H9 (cell line): Measurements from ENCODE around the gene ATOSB. TPM values are rescaled to one million over a fixed set of nuclear protein-coding genes. Genes with fewer than 3 reads are reported as not detected.

Experiments used
- DNase-seq: peaks from one replicate; pipeline ENCODE4 v3.0.0-alpha.2; 2017
- H2AFZ ChIP-seq: one replicate; pipeline ENCODE4 v1.6.1; 2013; ENCODE audit warnings: mild to moderate bottlenecking, low read length, control low read depth, moderate library complexity
- H2AK5ac ChIP-seq: 2 replicates; pipeline ENCODE4 v1.6.1; 2013; ENCODE audit warnings: low read length, control low read depth, mixed read lengths; ENCODE audit not compliant: insufficient read length
- H2BK120ac ChIP-seq: one replicate; pipeline ENCODE4 v1.6.1; 2013; ENCODE audit warnings: low read depth, mild to moderate bottlenecking, low read length, control low read depth, inconsistent platforms; ENCODE audit not compliant: poor library complexity, severe bottlenecking
- H2BK12ac ChIP-seq: 2 replicates; pipeline ENCODE4 v1.6.1; 2013; ENCODE audit warnings: low read length, control low read depth, mixed read lengths, low read depth; ENCODE audit not compliant: insufficient read length
- H2BK15ac ChIP-seq: 2 replicates; pipeline ENCODE4 v1.6.1; 2013; ENCODE audit warnings: low read depth, low read length, control low read depth
- H2BK20ac ChIP-seq: one replicate; pipeline ENCODE4 v1.6.1; 2013; ENCODE audit warnings: low read depth, mild to moderate bottlenecking, low read length, control low read depth, inconsistent platforms; ENCODE audit not compliant: poor library complexity, severe bottlenecking
- H2BK5ac ChIP-seq: 2 replicates; pipeline ENCODE4 v1.6.1; 2013; ENCODE audit warnings: low read length, control low read depth, mixed read lengths; ENCODE audit not compliant: insufficient read length
- H3K14ac ChIP-seq: 2 replicates; pipeline ENCODE4 v1.6.1; 2013; ENCODE audit warnings: low read length, control low read depth; ENCODE audit not compliant: insufficient read depth
- H3K18ac ChIP-seq: 2 replicates; pipeline ENCODE4 v1.6.1; 2013; ENCODE audit warnings: low read depth, mild to moderate bottlenecking, mixed read lengths, low read length, control low read depth; ENCODE audit not compliant: insufficient read length
- H3K23ac ChIP-seq: 2 replicates; pipeline ENCODE4 v1.6.1; 2013; ENCODE audit warnings: low read length, control low read depth, mixed read lengths, low read depth; ENCODE audit not compliant: insufficient read length
- H3K23me2 ChIP-seq: 2 replicates; pipeline ENCODE4 v1.6.1; 2013; ENCODE audit warnings: low read depth, mild to moderate bottlenecking, mixed read lengths, low read length, control low read depth; ENCODE audit not compliant: insufficient read length, poor library complexity, severe bottlenecking
- H3K27ac ChIP-seq: 2 replicates; pipeline ENCODE4 v1.5.1; 2013; ENCODE audit warnings: low read length, control low read depth, mixed read lengths, low read depth; ENCODE audit not compliant: insufficient read length
- H3K27me3 ChIP-seq: 2 replicates; pipeline ENCODE4 v1.6.1; 2013; ENCODE audit warnings: low read length, control low read depth, inconsistent platforms; ENCODE audit not compliant: insufficient read depth
- H3K4ac ChIP-seq: 2 replicates; pipeline ENCODE4 v1.6.1; 2013; ENCODE audit warnings: low read depth, mild to moderate bottlenecking, control low read depth, inconsistent platforms, low read length, moderate library complexity
- H3K4me1 ChIP-seq: 2 replicates; pipeline ENCODE4 v1.6.1; 2013; ENCODE audit warnings: low read length, control low read depth, inconsistent platforms; ENCODE audit not compliant: insufficient read depth
- H3K4me2 ChIP-seq: 2 replicates; pipeline ENCODE4 v1.6.1; 2013; ENCODE audit warnings: low read length, control low read depth, mixed read lengths; ENCODE audit not compliant: insufficient read length, insufficient read depth
- H3K56ac ChIP-seq: 2 replicates; pipeline ENCODE4 v1.6.1; 2013; ENCODE audit warnings: low read depth, mild to moderate bottlenecking, mixed read lengths, low read length, control low read depth; ENCODE audit not compliant: insufficient read length
- H3K79me1 ChIP-seq: 2 replicates; pipeline ENCODE4 v1.6.1; 2013; ENCODE audit warnings: low read depth, mild to moderate bottlenecking, moderate library complexity, low read length, control low read depth, inconsistent platforms; ENCODE audit not compliant: insufficient read depth, poor library complexity, severe bottlenecking
- H3K79me2 ChIP-seq: 2 replicates; pipeline ENCODE4 v1.6.1; 2013; ENCODE audit warnings: low read length, control low read depth, inconsistent platforms; ENCODE audit not compliant: insufficient read depth
- H3K9ac ChIP-seq: 2 replicates; pipeline ENCODE4 v1.6.1; 2013; ENCODE audit warnings: low read length, control low read depth, mixed read lengths; ENCODE audit not compliant: insufficient read length; ENCODE audit errors: extremely low read depth
- H3K9me3 ChIP-seq: one replicate; pipeline ENCODE4 v1.6.1; 2013; ENCODE audit warnings: low read depth, low read length, inconsistent platforms; ENCODE audit not compliant: control insufficient read depth
- H3T11ph ChIP-seq: one replicate; pipeline ENCODE4 v1.6.1; 2013; ENCODE audit warnings: mild to moderate bottlenecking, low read length, control low read depth, inconsistent platforms
- H4K20me1 ChIP-seq: one replicate; pipeline ENCODE4 v1.6.1; 2013; ENCODE audit not compliant: control insufficient read depth, insufficient read length, insufficient read depth
- H4K5ac ChIP-seq: 2 replicates; pipeline ENCODE4 v1.6.1; 2013; ENCODE audit warnings: low read depth, mild to moderate bottlenecking, mixed read lengths, low read length, control low read depth; ENCODE audit not compliant: insufficient read length
- H4K8ac ChIP-seq: replicated peaks from 2 replicates; pipeline ENCODE4 v1.6.1; 2013; ENCODE audit warnings: low read length, control low read depth, mixed read lengths, low read depth; ENCODE audit not compliant: insufficient read length
- H4K91ac ChIP-seq: 2 replicates; pipeline ENCODE4 v1.6.1; 2013; ENCODE audit warnings: low read depth, mild to moderate bottlenecking, moderate library complexity, mixed read lengths, low read length, control low read depth; ENCODE audit not compliant: insufficient read length
- H3K27ac Mint-ChIP-seq, 3 experiments: 2 replicates in 2 of 3; 3 replicates in 1 of 3; pipeline ENCODE4 v1.8.0; 2020 to 2021; ENCODE audit warnings: mixed read lengths in 3 of 3, mild to moderate bottlenecking in 1 of 3, moderate library complexity in 1 of 3
- H3K27me3 Mint-ChIP-seq: 2 replicates; pipeline ENCODE4 v1.8.0; 2021; ENCODE audit warnings: low read depth, mild to moderate bottlenecking, moderate library complexity, mixed read lengths
- H3K36me3 Mint-ChIP-seq, 3 experiments: 2 replicates in 2 of 3; 3 replicates in 1 of 3; pipeline ENCODE4 v1.8.0; 2020 to 2021; ENCODE audit warnings: low read depth in 3 of 3, mixed read lengths in 3 of 3; ENCODE audit not compliant: insufficient read depth in 1 of 3
- H3K4me1 Mint-ChIP-seq, 2 experiments: 2 replicates each; pipeline ENCODE4 v1.8.0; 2020; ENCODE audit warnings: mixed read lengths in 2 of 2
- H3K4me3 Mint-ChIP-seq, 2 experiments: 2 replicates in 1 of 2; 3 replicates in 1 of 2; pipeline ENCODE4 v1.8.0; 2020 to 2021; ENCODE audit warnings: mild to moderate bottlenecking in 2 of 2, mixed read lengths in 2 of 2, moderate library complexity in 1 of 2
- H3K9me3 Mint-ChIP-seq, 2 experiments: 2 replicates in 1 of 2; 3 replicates in 1 of 2; pipeline ENCODE4 v1.8.0; 2020; ENCODE audit warnings: mild to moderate bottlenecking in 2 of 2, mixed read lengths in 2 of 2, moderate library complexity in 1 of 2
- CTCF ChIP-seq: fragments of 200-600 bp; sonication (generic); conservative IDR thresholded peaks from 3 replicates; pipeline ENCODE4 v1.8.0; 2021; ENCODE audit warnings: antibody characterized with exemption, mild to moderate bottlenecking
- WGBS: extraction: QIAGEN DNeasy Blood & Tissue Kit; methylation state at CpG from one replicate; pipeline ENCODE4 v1.1.7; 2013; ENCODE audit warnings: missing lambda C conversion rate, low lambda C conversion rate, mixed read lengths; ENCODE audit not compliant: insufficient read length; ENCODE audit errors: extremely low coverage; 5-methylcytosine and 5-hydroxymethylcytosine counted together
- total RNA-seq: library from RNA; stranded (reverse); gene quantifications from 2 replicates; pipeline ENCODE4 v1.2.1, GENCODE V29; 2021

Gene ATOSB
- total RNA-seq, 1 experiment from 2014 or later, result 5.6 TPM

GRCh38 chr9:35060548-35061207 is 55.0 kb downstream of the ATOSB start:
- H2BK5ac ChIP-seq, result no peak overlapping the region
- DNase-seq, result no peak
- Mint-ChIP-seq H3K27me3 (no peaks in the 10 kb centered on the region), H3K4me1 (no peaks in the 10 kb centered on the region), H3K36me3 (peaks cover 88 to 98% (median 97%) of the 10 kb centered on the region in 3 experiments), H3K9me3 (no peaks in the 10 kb centered on the region), H3K4me3 (no peak overlapping the region), H3K27ac (no peak overlapping the region)
- no peak overlapping the region for H2AFZ ChIP-seq
- no peak overlapping the region for H3K14ac ChIP-seq
- WGBS, result no CpG with 5 or more reads among the region's 11 CpGs
- no peak for TF ChIP-seq CTCF
- H3K79me1 ChIP-seq, result no peaks in the 10 kb centered on the region
- no peaks in the 10 kb centered on the region for H3K9me3 ChIP-seq
- H4K91ac ChIP-seq, result no peak overlapping the region
- H3K23me2 ChIP-seq, result no peaks in the 10 kb centered on the region
- no peaks in the 10 kb centered on the region for H3K4me1 ChIP-seq
- H3K9ac ChIP-seq, result no peak overlapping the region
- no peak overlapping the region for H3K23ac ChIP-seq
- no peak overlapping the region for H3K4me2 ChIP-seq
- H4K8ac ChIP-seq, result no peak overlapping the region
- no peak overlapping the region for H3T11ph ChIP-seq
- no peak overlapping the region for H2BK15ac ChIP-seq
- no peak overlapping the region for H2BK12ac ChIP-seq
- no peak overlapping the region for H2AK5ac ChIP-seq
- H4K20me1 ChIP-seq, result no peaks in the 10 kb centered on the region
- no peak overlapping the region for H2BK120ac ChIP-seq
- H3K4ac ChIP-seq, result no peak overlapping the region
- H4K5ac ChIP-seq, result no peak overlapping the region
- H3K18ac ChIP-seq, result no peak overlapping the region
- no peak overlapping the region for H3K27ac ChIP-seq
- no peaks in the 10 kb centered on the region for H3K79me2 ChIP-seq
- no peak overlapping the region for H2BK20ac ChIP-seq
- 0 out of 2 replicates have a peak, but pooled peaks cover 2% of the 10 kb centered on the region for H3K27me3 ChIP-seq
- no peak overlapping the region for H3K56ac ChIP-seq
